H9 (cell line): ENCODE data around the gene KRT74. TPM values are rescaled to one million over a fixed set of nuclear protein-coding genes. Genes with fewer than 3 reads are reported as not detected.

Source experiments
- DNase-seq: peaks from one replicate; pipeline ENCODE4 v3.0.0-alpha.2; 2017
- H2AFZ ChIP-seq: one replicate; pipeline ENCODE4 v1.6.1; 2013; ENCODE audit warnings: mild to moderate bottlenecking, low read length, control low read depth, moderate library complexity
- H2AK5ac ChIP-seq: 2 replicates; pipeline ENCODE4 v1.6.1; 2013; ENCODE audit warnings: low read length, control low read depth, mixed read lengths; ENCODE audit not compliant: insufficient read length
- H2BK120ac ChIP-seq: one replicate; pipeline ENCODE4 v1.6.1; 2013; ENCODE audit warnings: low read depth, mild to moderate bottlenecking, low read length, control low read depth, inconsistent platforms; ENCODE audit not compliant: poor library complexity, severe bottlenecking
- H2BK12ac ChIP-seq: 2 replicates; pipeline ENCODE4 v1.6.1; 2013; ENCODE audit warnings: low read length, control low read depth, mixed read lengths, low read depth; ENCODE audit not compliant: insufficient read length
- H2BK15ac ChIP-seq: 2 replicates; pipeline ENCODE4 v1.6.1; 2013; ENCODE audit warnings: low read depth, low read length, control low read depth
- H2BK20ac ChIP-seq: one replicate; pipeline ENCODE4 v1.6.1; 2013; ENCODE audit warnings: low read depth, mild to moderate bottlenecking, low read length, control low read depth, inconsistent platforms; ENCODE audit not compliant: poor library complexity, severe bottlenecking
- H2BK5ac ChIP-seq: 2 replicates; pipeline ENCODE4 v1.6.1; 2013; ENCODE audit warnings: low read length, control low read depth, mixed read lengths; ENCODE audit not compliant: insufficient read length
- H3K14ac ChIP-seq: 2 replicates; pipeline ENCODE4 v1.6.1; 2013; ENCODE audit warnings: low read length, control low read depth; ENCODE audit not compliant: insufficient read depth
- H3K18ac ChIP-seq: 2 replicates; pipeline ENCODE4 v1.6.1; 2013; ENCODE audit warnings: low read depth, mild to moderate bottlenecking, mixed read lengths, low read length, control low read depth; ENCODE audit not compliant: insufficient read length
- H3K23ac ChIP-seq: 2 replicates; pipeline ENCODE4 v1.6.1; 2013; ENCODE audit warnings: low read length, control low read depth, mixed read lengths, low read depth; ENCODE audit not compliant: insufficient read length
- H3K23me2 ChIP-seq: 2 replicates; pipeline ENCODE4 v1.6.1; 2013; ENCODE audit warnings: low read depth, mild to moderate bottlenecking, mixed read lengths, low read length, control low read depth; ENCODE audit not compliant: insufficient read length, poor library complexity, severe bottlenecking
- H3K27ac ChIP-seq: 2 replicates; pipeline ENCODE4 v1.5.1; 2013; ENCODE audit warnings: low read length, control low read depth, mixed read lengths, low read depth; ENCODE audit not compliant: insufficient read length
- H3K27me3 ChIP-seq: 2 replicates; pipeline ENCODE4 v1.6.1; 2013; ENCODE audit warnings: low read length, control low read depth, inconsistent platforms; ENCODE audit not compliant: insufficient read depth
- H3K4ac ChIP-seq: 2 replicates; pipeline ENCODE4 v1.6.1; 2013; ENCODE audit warnings: low read depth, mild to moderate bottlenecking, control low read depth, inconsistent platforms, low read length, moderate library complexity
- H3K4me1 ChIP-seq: 2 replicates; pipeline ENCODE4 v1.6.1; 2013; ENCODE audit warnings: low read length, control low read depth, inconsistent platforms; ENCODE audit not compliant: insufficient read depth
- H3K4me2 ChIP-seq: 2 replicates; pipeline ENCODE4 v1.6.1; 2013; ENCODE audit warnings: low read length, control low read depth, mixed read lengths; ENCODE audit not compliant: insufficient read length, insufficient read depth
- H3K56ac ChIP-seq: 2 replicates; pipeline ENCODE4 v1.6.1; 2013; ENCODE audit warnings: low read depth, mild to moderate bottlenecking, mixed read lengths, low read length, control low read depth; ENCODE audit not compliant: insufficient read length
- H3K79me1 ChIP-seq: 2 replicates; pipeline ENCODE4 v1.6.1; 2013; ENCODE audit warnings: low read depth, mild to moderate bottlenecking, moderate library complexity, low read length, control low read depth, inconsistent platforms; ENCODE audit not compliant: insufficient read depth, poor library complexity, severe bottlenecking
- H3K79me2 ChIP-seq: 2 replicates; pipeline ENCODE4 v1.6.1; 2013; ENCODE audit warnings: low read length, control low read depth, inconsistent platforms; ENCODE audit not compliant: insufficient read depth
- H3K9ac ChIP-seq: 2 replicates; pipeline ENCODE4 v1.6.1; 2013; ENCODE audit warnings: low read length, control low read depth, mixed read lengths; ENCODE audit not compliant: insufficient read length; ENCODE audit errors: extremely low read depth
- H3K9me3 ChIP-seq: one replicate; pipeline ENCODE4 v1.6.1; 2013; ENCODE audit warnings: low read depth, low read length, inconsistent platforms; ENCODE audit not compliant: control insufficient read depth
- H3T11ph ChIP-seq: one replicate; pipeline ENCODE4 v1.6.1; 2013; ENCODE audit warnings: mild to moderate bottlenecking, low read length, control low read depth, inconsistent platforms
- H4K20me1 ChIP-seq: one replicate; pipeline ENCODE4 v1.6.1; 2013; ENCODE audit not compliant: control insufficient read depth, insufficient read length, insufficient read depth
- H4K5ac ChIP-seq: 2 replicates; pipeline ENCODE4 v1.6.1; 2013; ENCODE audit warnings: low read depth, mild to moderate bottlenecking, mixed read lengths, low read length, control low read depth; ENCODE audit not compliant: insufficient read length
- H4K8ac ChIP-seq: replicated peaks from 2 replicates; pipeline ENCODE4 v1.6.1; 2013; ENCODE audit warnings: low read length, control low read depth, mixed read lengths, low read depth; ENCODE audit not compliant: insufficient read length
- H4K91ac ChIP-seq: 2 replicates; pipeline ENCODE4 v1.6.1; 2013; ENCODE audit warnings: low read depth, mild to moderate bottlenecking, moderate library complexity, mixed read lengths, low read length, control low read depth; ENCODE audit not compliant: insufficient read length
- H3K27ac Mint-ChIP-seq, 3 experiments: 2 replicates in 2 of 3; 3 replicates in 1 of 3; pipeline ENCODE4 v1.8.0; 2020 to 2021; ENCODE audit warnings: mixed read lengths in 3 of 3, mild to moderate bottlenecking in 1 of 3, moderate library complexity in 1 of 3
- H3K27me3 Mint-ChIP-seq: 2 replicates; pipeline ENCODE4 v1.8.0; 2021; ENCODE audit warnings: low read depth, mild to moderate bottlenecking, moderate library complexity, mixed read lengths
- H3K36me3 Mint-ChIP-seq, 3 experiments: 2 replicates in 2 of 3; 3 replicates in 1 of 3; pipeline ENCODE4 v1.8.0; 2020 to 2021; ENCODE audit warnings: low read depth in 3 of 3, mixed read lengths in 3 of 3; ENCODE audit not compliant: insufficient read depth in 1 of 3
- H3K4me1 Mint-ChIP-seq, 2 experiments: 2 replicates each; pipeline ENCODE4 v1.8.0; 2020; ENCODE audit warnings: mixed read lengths in 2 of 2
- H3K4me3 Mint-ChIP-seq, 2 experiments: 2 replicates in 1 of 2; 3 replicates in 1 of 2; pipeline ENCODE4 v1.8.0; 2020 to 2021; ENCODE audit warnings: mild to moderate bottlenecking in 2 of 2, mixed read lengths in 2 of 2, moderate library complexity in 1 of 2
- H3K9me3 Mint-ChIP-seq, 2 experiments: 2 replicates in 1 of 2; 3 replicates in 1 of 2; pipeline ENCODE4 v1.8.0; 2020; ENCODE audit warnings: mild to moderate bottlenecking in 2 of 2, mixed read lengths in 2 of 2, moderate library complexity in 1 of 2
- CTCF ChIP-seq: fragments of 200-600 bp; sonication (generic); conservative IDR thresholded peaks from 3 replicates; pipeline ENCODE4 v1.8.0; 2021; ENCODE audit warnings: antibody characterized with exemption, mild to moderate bottlenecking
- WGBS: extraction: QIAGEN DNeasy Blood & Tissue Kit; methylation state at CpG from one replicate; pipeline ENCODE4 v1.1.7; 2013; ENCODE audit warnings: missing lambda C conversion rate, low lambda C conversion rate, mixed read lengths; ENCODE audit not compliant: insufficient read length; ENCODE audit errors: extremely low coverage; 5-methylcytosine and 5-hydroxymethylcytosine counted together
- total RNA-seq: library from RNA; stranded (reverse); gene quantifications from 2 replicates; pipeline ENCODE4 v1.2.1, GENCODE V29; 2021

KRT74 gene
- total RNA-seq, 1 experiment from 2014 or later, result not detected

- H3K27ac Mint-ChIP-seq, result no peak overlapping the region
- Histone ChIP-seq H2AFZ (no peak overlapping the region), H3K23ac (no peak overlapping the region), H3K4me1 (no peaks in the 10 kb centered on the region), H2BK20ac (no peak overlapping the region), H3K9ac (no peak overlapping the region), H3K14ac (no peak overlapping the region), H3K56ac (no peak overlapping the region), H3K23me2 (no peaks in the 10 kb centered on the region), H2BK5ac (no peak overlapping the region), H4K20me1 (no peaks in the 10 kb centered on the region), H2BK12ac (no peak overlapping the region), H4K5ac (no peak overlapping the region), H4K91ac (no peak overlapping the region), H3T11ph (no peak overlapping the region), H3K4me2 (no peak overlapping the region), H3K9me3 (no peaks in the 10 kb centered on the region), H3K4ac (no peak overlapping the region), H3K79me1 (no peaks in the 10 kb centered on the region), H3K79me2 (no peaks in the 10 kb centered on the region), H4K8ac (no peak overlapping the region), H3K27ac (no peak overlapping the region), H3K18ac (no peak overlapping the region), H2BK15ac (no peak overlapping the region), H2BK120ac (no peak overlapping the region), H3K27me3 (no peaks in the 10 kb centered on the region), H2AK5ac (no peak overlapping the region)
- H3K4me1 Mint-ChIP-seq, result no peaks in the 10 kb centered on the region
- H3K9me3 Mint-ChIP-seq, result no peaks in the 10 kb centered on the region
- DNase-seq, result no peak
- no peaks in the 10 kb centered on the region for H3K36me3 Mint-ChIP-seq
- no CpG with 5 or more reads among the region's 8 CpGs for WGBS
- TF ChIP-seq CTCF, result no peak
- H3K4me3 Mint-ChIP-seq, result no peak overlapping the region
- H3K27me3 Mint-ChIP-seq, result peaks cover 28% of the 10 kb centered on the region
Measured at GRCh38 chr12:52558781-52559445, 14.7 kb downstream of the KRT74 start.
